ENCODE results near the gene ACSL6. TPM values are rescaled to one million over a fixed set of nuclear protein-coding genes. Genes with fewer than 3 reads are reported as not detected.

The ACSL6 gene
- total and polyA plus RNA-seq, 5 donors from 2014 or later: 3.0 to 5.7 (median 5.5) TPM

- peaks cover 0 to 1% (median 0%) of the 10 kb centered on the region in 7 donors for H3K9me3 Mint-ChIP-seq
- Histone ChIP-seq H3K27ac (ENCODE audit: insufficient read depth, low read length, poor library complexity, severe bottlenecking) (no peak overlapping the region), H3K9me3 (ENCODE audit: control insufficient read depth in 2 of 2, low read length in 2 of 2) (no peaks in the 10 kb centered on the region), H3K36me3 (ENCODE audit: control insufficient read depth, insufficient read depth, low read length) (no peaks in the 10 kb centered on the region), H3K4me3 (ENCODE audit: low read depth, low read length) (no peak overlapping the region), H3K27me3 (ENCODE audit: control insufficient read depth, insufficient read depth, low read length) (no peaks in the 10 kb centered on the region), H3K4me1 (ENCODE audit: control insufficient read depth, insufficient read depth, low read length, poor library complexity, severe bottlenecking) (peaks cover 11% of the 10 kb centered on the region)
- H3K27ac Mint-ChIP-seq: no peak overlapping the region
- no peak for ATAC-seq (ENCODE audit: low read depth in 2 of 2)
- no peaks in the 10 kb centered on the region for H3K36me3 Mint-ChIP-seq
- H3K4me3 Mint-ChIP-seq: no peak overlapping the region
- H3K27me3 Mint-ChIP-seq: peaks cover 21% of the 10 kb centered on the region
- no peak for DNase-seq
- peaks cover 0 to 11% (median 6%) of the 10 kb centered on the region in 4 donors for H3K4me1 Mint-ChIP-seq
Observed at GRCh38 chr5:132050661-132051552, 39.4 kb upstream of the ACSL6 start.

GRCh38 chr5:132050136-132050535 is 38.7 kb upstream of the ACSL6 start:
- Mint-ChIP-seq H3K4me3 (no peak overlapping the region), H3K36me3 (no peaks in the 10 kb centered on the region), H3K27me3 (peaks cover 21% of the 10 kb centered on the region), H3K27ac (no peak overlapping the region), H3K9me3 (peaks cover 0 to 2% (median 0%) of the 10 kb centered on the region in 7 donors), H3K4me1 (peaks cover 0 to 7% (median 1%) of the 10 kb centered on the region in 4 donors)
- ATAC-seq (ENCODE audit: low read depth in 2 of 2): no peak
- H3K9me3 ChIP-seq (ENCODE audit: control insufficient read depth in 2 of 2, low read length in 2 of 2): no peaks in the 10 kb centered on the region
- no peak overlapping the region for H3K27ac ChIP-seq (ENCODE audit: insufficient read depth, low read length, poor library complexity, severe bottlenecking)
- H3K27me3 ChIP-seq (ENCODE audit: control insufficient read depth, insufficient read depth, low read length): no peaks in the 10 kb centered on the region
- H3K36me3 ChIP-seq (ENCODE audit: control insufficient read depth, insufficient read depth, low read length): no peaks in the 10 kb centered on the region
- no peak for DNase-seq
- H3K4me3 ChIP-seq (ENCODE audit: low read depth, low read length): no peak overlapping the region
- peaks cover 3% of the 10 kb centered on the region for H3K4me1 ChIP-seq (ENCODE audit: control insufficient read depth, insufficient read depth, low read length, poor library complexity, severe bottlenecking)

GRCh38 chr5:132049559-132049958 is 38.1 kb upstream of the ACSL6 start:
- no peaks in the 10 kb centered on the region for H3K36me3 Mint-ChIP-seq
- Histone ChIP-seq H3K9me3 (ENCODE audit: control insufficient read depth in 2 of 2, low read length in 2 of 2) (no peaks in the 10 kb centered on the region), H3K4me1 (ENCODE audit: control insufficient read depth, insufficient read depth, low read length, poor library complexity, severe bottlenecking) (peaks cover under 1% of the 10 kb centered on the region), H3K36me3 (ENCODE audit: control insufficient read depth, insufficient read depth, low read length) (no peaks in the 10 kb centered on the region), H3K4me3 (ENCODE audit: low read depth, low read length) (no peak overlapping the region), H3K27ac (ENCODE audit: insufficient read depth, low read length, poor library complexity, severe bottlenecking) (no peak overlapping the region), H3K27me3 (ENCODE audit: control insufficient read depth, insufficient read depth, low read length) (no peaks in the 10 kb centered on the region)
- H3K27me3 Mint-ChIP-seq: peaks cover 22% of the 10 kb centered on the region
- DNase-seq (no peak), ATAC-seq (ENCODE audit: low read depth in 2 of 2) (no peak)
- H3K27ac Mint-ChIP-seq: no peak overlapping the region
- peaks cover 0 to 2% (median 0%) of the 10 kb centered on the region in 7 donors for H3K9me3 Mint-ChIP-seq
- H3K4me1 Mint-ChIP-seq: peaks cover 0 to 4% (median under 1%) of the 10 kb centered on the region in 4 donors
- H3K4me3 Mint-ChIP-seq: no peak overlapping the region

- H3K4me1 ChIP-seq (ENCODE audit: control insufficient read depth, insufficient read depth, low read length, poor library complexity, severe bottlenecking): no peaks in the 10 kb centered on the region
- no peaks in the 10 kb centered on the region for H3K9me3 ChIP-seq (ENCODE audit: control insufficient read depth in 2 of 2, low read length in 2 of 2)
- H3K27ac ChIP-seq (ENCODE audit: insufficient read depth, low read length, poor library complexity, severe bottlenecking): no peak overlapping the region
- Mint-ChIP-seq H3K4me3 (no peak overlapping the region), H3K9me3 (peaks cover 0 to 2% (median 0%) of the 10 kb centered on the region in 7 donors), H3K27ac (no peak overlapping the region), H3K4me1 (no peaks in the 10 kb centered on the region), H3K36me3 (no peaks in the 10 kb centered on the region), H3K27me3 (peaks cover 25% of the 10 kb centered on the region)
- H3K27me3 ChIP-seq (ENCODE audit: control insufficient read depth, insufficient read depth, low read length): no peaks in the 10 kb centered on the region
- no peak overlapping the region for H3K4me3 ChIP-seq (ENCODE audit: low read depth, low read length)
- DNase-seq (no peak), ATAC-seq (ENCODE audit: low read depth in 2 of 2) (no peak)
- no peaks in the 10 kb centered on the region for H3K36me3 ChIP-seq (ENCODE audit: control insufficient read depth, insufficient read depth, low read length)
Observed at GRCh38 chr5:132049093-132049492, 37.6 kb upstream of the ACSL6 start.

- Histone ChIP-seq H3K36me3 (ENCODE audit: control insufficient read depth, insufficient read depth, low read length) (no peaks in the 10 kb centered on the region), H3K4me1 (ENCODE audit: control insufficient read depth, insufficient read depth, low read length, poor library complexity, severe bottlenecking) (no peaks in the 10 kb centered on the region), H3K27ac (ENCODE audit: insufficient read depth, low read length, poor library complexity, severe bottlenecking) (no peak overlapping the region), H3K4me3 (ENCODE audit: low read depth, low read length) (no peak overlapping the region), H3K27me3 (ENCODE audit: control insufficient read depth, insufficient read depth, low read length) (peaks cover 5% of the 10 kb centered on the region), H3K9me3 (ENCODE audit: control insufficient read depth in 2 of 2, low read length in 2 of 2) (no peaks in the 10 kb centered on the region)
- Mint-ChIP-seq H3K4me3 (no peak overlapping the region), H3K27me3 (peaks cover 33% of the 10 kb centered on the region), H3K27ac (no peak overlapping the region), H3K9me3 (peaks cover 0 to 2% (median 0%) of the 10 kb centered on the region in 7 donors), H3K4me1 (no peaks in the 10 kb centered on the region), H3K36me3 (no peaks in the 10 kb centered on the region)
- ATAC-seq (ENCODE audit: low read depth in 2 of 2) (no peak), DNase-seq (no peak)
Observed at GRCh38 chr5:132046880-132047299, 35.4 kb upstream of the ACSL6 start.

- Histone ChIP-seq H3K36me3 (ENCODE audit: control insufficient read depth, insufficient read depth, low read length) (no peaks in the 10 kb centered on the region), H3K27ac (ENCODE audit: insufficient read depth, low read length, poor library complexity, severe bottlenecking) (no peak overlapping the region), H3K9me3 (ENCODE audit: control insufficient read depth in 2 of 2, low read length in 2 of 2) (no peaks in the 10 kb centered on the region), H3K4me1 (ENCODE audit: control insufficient read depth, insufficient read depth, low read length, poor library complexity, severe bottlenecking) (no peaks in the 10 kb centered on the region), H3K4me3 (ENCODE audit: low read depth, low read length) (no peak overlapping the region), H3K27me3 (ENCODE audit: control insufficient read depth, insufficient read depth, low read length) (peaks cover 6% of the 10 kb centered on the region)
- no peak overlapping the region for H3K27ac Mint-ChIP-seq
- no peaks in the 10 kb centered on the region for H3K36me3 Mint-ChIP-seq
- no peak overlapping the region for H3K4me3 Mint-ChIP-seq
- peaks cover 0 to 4% (median 0%) of the 10 kb centered on the region in 7 donors for H3K9me3 Mint-ChIP-seq
- H3K27me3 Mint-ChIP-seq: peaks cover 49% of the 10 kb centered on the region
- no peak for DNase-seq
- no peak for ATAC-seq (ENCODE audit: low read depth in 2 of 2)
- no peaks in the 10 kb centered on the region for H3K4me1 Mint-ChIP-seq
Observed at GRCh38 chr5:132044207-132044606, 32.7 kb upstream of the ACSL6 start.

- Mint-ChIP-seq H3K4me1 (no peaks in the 10 kb centered on the region), H3K36me3 (peaks cover 3% of the 10 kb centered on the region), H3K4me3 (no peak overlapping the region), H3K27me3 (peaks cover 57% of the 10 kb centered on the region), H3K27ac (no peak overlapping the region), H3K9me3 (peaks cover 0 to 19% (median 9%) of the 10 kb centered on the region in 7 donors)
- ATAC-seq (ENCODE audit: low read depth in 2 of 2): no peak
- no peak for DNase-seq
- Histone ChIP-seq H3K27me3 (ENCODE audit: control insufficient read depth, insufficient read depth, low read length) (peaks cover 17% of the 10 kb centered on the region), H3K27ac (ENCODE audit: insufficient read depth, low read length, poor library complexity, severe bottlenecking) (no peak overlapping the region), H3K36me3 (ENCODE audit: control insufficient read depth, insufficient read depth, low read length) (no peaks in the 10 kb centered on the region), H3K4me3 (ENCODE audit: low read depth, low read length) (no peak overlapping the region), H3K4me1 (ENCODE audit: control insufficient read depth, insufficient read depth, low read length, poor library complexity, severe bottlenecking) (no peaks in the 10 kb centered on the region), H3K9me3 (ENCODE audit: control insufficient read depth in 2 of 2, low read length in 2 of 2) (peaks cover 6 to 15% of the 10 kb centered on the region in 2 experiments)
Observed at GRCh38 chr5:132037353-132037752, 25.9 kb upstream of the ACSL6 start.

GRCh38 chr5:132033122-132033521 is 21.7 kb upstream of the ACSL6 start:
- Mint-ChIP-seq H3K4me1 (no peaks in the 10 kb centered on the region), H3K36me3 (peaks cover 10% of the 10 kb centered on the region), H3K9me3 (peaks cover 0 to 16% (median 9%) of the 10 kb centered on the region in 7 donors), H3K27me3 (peaks cover 63% of the 10 kb centered on the region), H3K4me3 (no peak overlapping the region), H3K27ac (no peak overlapping the region)
- Histone ChIP-seq H3K36me3 (ENCODE audit: control insufficient read depth, insufficient read depth, low read length) (no peaks in the 10 kb centered on the region), H3K27me3 (ENCODE audit: control insufficient read depth, insufficient read depth, low read length) (peaks cover 33% of the 10 kb centered on the region), H3K4me1 (ENCODE audit: control insufficient read depth, insufficient read depth, low read length, poor library complexity, severe bottlenecking) (no peaks in the 10 kb centered on the region), H3K4me3 (ENCODE audit: low read depth, low read length) (no peak overlapping the region), H3K27ac (ENCODE audit: insufficient read depth, low read length, poor library complexity, severe bottlenecking) (no peak overlapping the region), H3K9me3 (ENCODE audit: control insufficient read depth in 2 of 2, low read length in 2 of 2) (peaks cover 6 to 15% of the 10 kb centered on the region in 2 experiments)
- ATAC-seq (ENCODE audit: low read depth in 2 of 2): no peak
- DNase-seq: no peak

Data from CD4-positive, CD25-positive, alpha-beta regulatory T cell (primary cell).